Loucy (cell line): ENCODE measurements around the gene OBI1.

Experiments
- EZH2phosphoT487 ChIP-seq: fragments of 200-600 bp; IDR thresholded peaks from 2 replicates; pipeline ENCODE4 v1.6.1; 2018; ENCODE audit warnings: antibody characterized with exemption, mild to moderate bottlenecking, moderate library complexity, borderline replicate concordance
- TF ChIP-seq, protein P1 (sequence below): fragments of 200-600 bp; sonication (generic); conservative IDR thresholded peaks from 2 replicates; pipeline ENCODE4 v1.5.1; 2014; ENCODE audit warnings: mild to moderate bottlenecking, antibody characterized with exemption, low read length

DNA sequence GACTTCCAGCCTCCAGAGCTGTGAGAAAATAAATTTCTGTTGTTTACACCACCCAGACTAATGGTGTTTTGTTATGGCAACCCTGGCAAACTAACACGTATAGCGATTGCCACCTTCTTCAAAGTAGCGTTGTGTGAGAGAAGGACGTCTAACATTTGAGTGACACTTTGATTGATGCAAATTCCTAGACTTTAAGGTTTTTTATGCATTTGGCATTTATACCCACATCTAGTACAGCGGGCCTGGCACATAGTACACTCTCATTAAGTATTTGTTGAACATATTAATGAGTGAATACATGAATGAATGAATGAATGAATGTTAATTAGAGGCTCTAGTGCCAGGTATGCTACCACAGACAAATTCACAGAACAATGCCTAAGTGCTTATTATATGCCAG is 92.3 kb downstream of the OBI1 start:
- TF ChIP-seq, protein P1, sequence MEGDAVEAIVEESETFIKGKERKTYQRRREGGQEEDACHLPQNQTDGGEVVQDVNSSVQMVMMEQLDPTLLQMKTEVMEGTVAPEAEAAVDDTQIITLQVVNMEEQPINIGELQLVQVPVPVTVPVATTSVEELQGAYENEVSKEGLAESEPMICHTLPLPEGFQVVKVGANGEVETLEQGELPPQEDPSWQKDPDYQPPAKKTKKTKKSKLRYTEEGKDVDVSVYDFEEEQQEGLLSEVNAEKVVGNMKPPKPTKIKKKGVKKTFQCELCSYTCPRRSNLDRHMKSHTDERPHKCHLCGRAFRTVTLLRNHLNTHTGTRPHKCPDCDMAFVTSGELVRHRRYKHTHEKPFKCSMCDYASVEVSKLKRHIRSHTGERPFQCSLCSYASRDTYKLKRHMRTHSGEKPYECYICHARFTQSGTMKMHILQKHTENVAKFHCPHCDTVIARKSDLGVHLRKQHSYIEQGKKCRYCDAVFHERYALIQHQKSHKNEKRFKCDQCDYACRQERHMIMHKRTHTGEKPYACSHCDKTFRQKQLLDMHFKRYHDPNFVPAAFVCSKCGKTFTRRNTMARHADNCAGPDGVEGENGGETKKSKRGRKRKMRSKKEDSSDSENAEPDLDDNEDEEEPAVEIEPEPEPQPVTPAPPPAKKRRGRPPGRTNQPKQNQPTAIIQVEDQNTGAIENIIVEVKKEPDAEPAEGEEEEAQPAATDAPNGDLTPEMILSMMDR = no peak
- no peak for TF ChIP-seq EZH2phosphoT487
